Upper lobe of right lung (tissue), 1 donor: Measurements from ENCODE around the gene EVA1B. TPM values are rescaled to one million over a fixed set of nuclear protein-coding genes. Genes with fewer than 3 reads are reported as not detected.

Experiments used
- ATAC-seq: fragments of 200-7000 bp; cut with Tn5 transposase; one replicate; pipeline ENCODE4 v1.9.1; 2020; ENCODE audit warnings: mild to moderate bottlenecking, moderate library complexity
- DNase-seq: peaks from one replicate; pipeline ENCODE4 v3.0.0-alpha.2; 2020
- H3K27ac ChIP-seq: fragments of 200-600 bp; one replicate; pipeline ENCODE4 v1.8.0; 2022
- H3K27me3 ChIP-seq: fragments of 200-600 bp; one replicate; pipeline ENCODE4 v1.8.0; 2022; ENCODE audit warnings: mild to moderate bottlenecking
- H3K36me3 ChIP-seq: fragments of 200-600 bp; one replicate; pipeline ENCODE4 v1.8.0; 2022
- H3K4me1 ChIP-seq: fragments of 200-600 bp; one replicate; pipeline ENCODE4 v1.8.0; 2022
- H3K4me3 ChIP-seq: fragments of 200-600 bp; one replicate; pipeline ENCODE4 v1.8.0; 2022; ENCODE audit warnings: mild to moderate bottlenecking
- H3K9me3 ChIP-seq: fragments of 200-600 bp; one replicate; pipeline ENCODE4 v1.8.0; 2022
- intact Hi-C: fragments of 100-400 bp; cut with DNase I; formaldehyde crosslinking; loops from one replicate; pipeline ENCODE4 v1.11.0; 2022
- total RNA-seq: library from RNA; stranded (reverse); fragmentation: NEBNext Ultra II Directional; extraction: Animal tissue kit (Norgen Biotek cat#: 25700); gene quantifications from one replicate; pipeline ENCODE4 v1.2.1, GENCODE V29; 2021
- TF ChIP-seq, protein P1 (sequence below): fragments of 200-600 bp; IDR thresholded peaks from one replicate; pipeline ENCODE4 v1.8.0; 2022; ENCODE audit warnings: antibody characterized with exemption
- donor health status: DM: no; HTN: yes; CAD: no; lungs with severe emphysema.

EVA1B gene
- total RNA-seq, 1 donor from 2014 or later = 27.2 TPM

DNA sequence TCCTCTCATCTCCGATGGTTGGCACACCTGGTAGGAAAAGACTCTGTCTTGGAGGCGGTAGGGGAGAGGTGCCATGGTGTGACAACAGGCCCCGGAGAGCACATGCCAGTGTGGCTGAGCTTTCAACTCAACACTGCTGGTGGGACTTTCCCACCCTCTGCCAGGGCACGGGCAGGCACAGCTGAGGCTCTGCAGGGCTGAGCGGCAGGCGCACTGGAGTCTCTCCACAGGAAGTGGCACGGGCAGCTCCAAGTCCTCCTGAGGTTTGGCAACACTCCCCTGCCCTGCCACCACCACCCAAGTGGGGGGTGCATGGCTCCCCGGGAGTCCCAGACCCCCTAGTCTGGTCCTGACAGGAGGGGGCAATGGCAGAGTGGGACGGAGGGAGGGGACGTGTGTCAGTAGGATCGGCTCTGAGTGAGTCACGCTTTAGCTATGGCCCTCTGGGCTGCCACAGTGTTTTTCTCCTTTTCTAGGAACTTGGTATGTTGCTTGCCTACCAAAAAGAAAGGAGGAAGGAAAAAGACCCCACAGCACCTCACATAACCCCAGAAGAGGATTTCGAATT is 27.3 kb upstream of the EVA1B start:
- DNase-seq (peak; percentile 80), ATAC-seq (peak; percentile 74)
- TF ChIP-seq, protein P1, sequence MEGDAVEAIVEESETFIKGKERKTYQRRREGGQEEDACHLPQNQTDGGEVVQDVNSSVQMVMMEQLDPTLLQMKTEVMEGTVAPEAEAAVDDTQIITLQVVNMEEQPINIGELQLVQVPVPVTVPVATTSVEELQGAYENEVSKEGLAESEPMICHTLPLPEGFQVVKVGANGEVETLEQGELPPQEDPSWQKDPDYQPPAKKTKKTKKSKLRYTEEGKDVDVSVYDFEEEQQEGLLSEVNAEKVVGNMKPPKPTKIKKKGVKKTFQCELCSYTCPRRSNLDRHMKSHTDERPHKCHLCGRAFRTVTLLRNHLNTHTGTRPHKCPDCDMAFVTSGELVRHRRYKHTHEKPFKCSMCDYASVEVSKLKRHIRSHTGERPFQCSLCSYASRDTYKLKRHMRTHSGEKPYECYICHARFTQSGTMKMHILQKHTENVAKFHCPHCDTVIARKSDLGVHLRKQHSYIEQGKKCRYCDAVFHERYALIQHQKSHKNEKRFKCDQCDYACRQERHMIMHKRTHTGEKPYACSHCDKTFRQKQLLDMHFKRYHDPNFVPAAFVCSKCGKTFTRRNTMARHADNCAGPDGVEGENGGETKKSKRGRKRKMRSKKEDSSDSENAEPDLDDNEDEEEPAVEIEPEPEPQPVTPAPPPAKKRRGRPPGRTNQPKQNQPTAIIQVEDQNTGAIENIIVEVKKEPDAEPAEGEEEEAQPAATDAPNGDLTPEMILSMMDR = no peak
- H3K27me3 ChIP-seq = no peaks in the 10 kb centered on the region
- peak overlapping the region; percentile 56 for H3K27ac ChIP-seq
- peaks cover 60% of the 10 kb centered on the region for H3K36me3 ChIP-seq
- no peaks in the 10 kb centered on the region for H3K9me3 ChIP-seq
- peaks cover 41% of the 10 kb centered on the region for H3K4me1 ChIP-seq
- intact Hi-C loops = no loop called here
- H3K4me3 ChIP-seq = no peak overlapping the region

DNA sequence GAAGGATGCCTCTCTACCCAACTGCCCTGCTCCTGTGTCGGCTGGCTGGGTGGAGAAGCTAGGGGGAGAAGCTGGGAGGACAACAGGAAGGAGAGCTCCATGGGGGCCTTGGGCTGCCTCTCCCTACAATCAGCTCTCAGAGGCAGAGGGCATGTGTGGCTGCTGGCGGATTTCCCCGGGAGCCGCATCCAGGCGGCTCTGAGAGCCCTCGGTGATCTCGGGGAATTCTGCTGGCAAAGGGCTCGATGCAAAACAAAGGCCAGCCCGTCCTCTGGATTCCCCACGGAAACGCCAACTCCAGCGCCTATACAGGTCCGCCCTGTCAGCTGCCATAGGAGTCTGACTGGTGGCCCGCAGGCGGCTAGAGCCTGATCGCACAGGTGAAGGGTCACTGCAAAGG is 26.4 kb upstream of the EVA1B start:
- DNase-seq = no peak
- Histone ChIP-seq H3K4me1 (peaks cover 41% of the 10 kb centered on the region), H3K4me3 (no peak overlapping the region), H3K9me3 (no peaks in the 10 kb centered on the region), H3K27me3 (no peaks in the 10 kb centered on the region), H3K27ac (peak overlapping the region; percentile 56), H3K36me3 (peaks cover 60% of the 10 kb centered on the region)
- ATAC-seq = no peak
- TF ChIP-seq, protein P1 = no peak
- intact Hi-C loops = loop anchor here (10.0 kb wide), 1 partner anchor 75 kb away; no protein-coding TSS in a partner anchor

DNA sequence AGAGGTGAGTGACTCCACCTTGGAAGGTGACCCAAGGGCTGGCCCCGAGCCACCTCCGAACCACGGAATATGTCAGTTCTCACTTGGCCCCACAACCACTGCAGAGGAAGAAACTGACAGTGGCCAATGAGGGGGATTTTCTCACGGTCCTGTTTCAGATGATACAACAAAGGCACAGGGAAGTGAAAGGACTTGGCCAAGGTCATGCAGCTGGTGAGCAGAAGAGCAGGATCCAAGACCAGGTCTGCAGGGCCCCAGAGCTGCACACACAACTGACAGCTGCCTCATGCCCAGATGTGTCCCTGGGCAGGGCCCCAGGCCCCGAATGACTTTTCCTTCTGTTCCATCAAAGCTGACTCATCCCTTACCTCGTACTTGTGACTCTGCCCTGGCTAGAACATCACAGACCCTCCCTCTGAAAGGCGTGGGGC is 25.8 kb upstream of the EVA1B start:
- intact Hi-C loops = loop anchor here (10.0 kb wide), 1 partner anchor 76 kb away; no protein-coding TSS in a partner anchor
- DNase-seq (no peak), ATAC-seq (no peak)
- Histone ChIP-seq H3K9me3 (no peaks in the 10 kb centered on the region), H3K27me3 (no peaks in the 10 kb centered on the region), H3K4me3 (no peak overlapping the region), H3K36me3 (peaks cover 60% of the 10 kb centered on the region), H3K4me1 (peaks cover 41% of the 10 kb centered on the region), H3K27ac (peak overlapping the region; percentile 56)
- TF ChIP-seq, protein P1 = no peak

DNA sequence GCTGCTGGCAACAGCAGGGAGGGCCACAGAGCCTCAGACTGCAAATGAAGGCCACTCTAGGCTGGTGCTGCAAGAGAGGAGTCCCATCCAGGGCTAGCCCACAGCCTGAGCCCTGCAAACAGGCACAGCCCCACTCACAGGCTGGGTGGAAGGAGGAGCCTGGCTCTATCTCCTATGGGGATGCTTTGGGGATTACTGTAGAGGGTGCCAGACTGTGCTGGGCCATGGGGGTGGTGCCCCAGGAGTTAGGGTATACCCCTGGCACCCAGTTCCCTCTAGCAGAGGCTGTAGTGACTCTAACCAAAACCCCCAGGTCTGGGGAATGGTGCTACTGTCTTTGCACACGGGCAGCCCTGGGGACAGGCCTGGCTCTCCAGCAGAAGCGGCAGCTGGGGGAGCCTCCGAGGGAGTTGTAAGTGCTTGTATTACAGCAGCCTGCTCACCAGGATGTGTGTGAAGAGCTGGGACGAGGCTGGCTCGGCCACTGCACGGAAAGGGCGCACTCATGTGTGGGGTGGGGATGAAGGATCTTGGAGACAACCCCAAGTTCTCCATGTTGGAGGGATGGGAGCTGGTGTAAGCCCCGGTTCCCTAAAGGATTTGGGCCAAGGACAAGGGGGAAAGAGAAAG is 23.4 kb upstream of the EVA1B start:
- DNase-seq (no peak), ATAC-seq (no peak)
- no peak overlapping the region for H3K4me3 ChIP-seq
- no peaks in the 10 kb centered on the region for H3K27me3 ChIP-seq
- H3K4me1 ChIP-seq = peaks cover 30% of the 10 kb centered on the region
- TF ChIP-seq, protein P1 = no peak
- intact Hi-C loops = loop anchor here (10.0 kb wide), 1 partner anchor 78 kb away; no protein-coding TSS in a partner anchor
- peaks cover 65% of the 10 kb centered on the region for H3K36me3 ChIP-seq
- no peak overlapping the region for H3K27ac ChIP-seq
- H3K9me3 ChIP-seq = no peaks in the 10 kb centered on the region

DNA sequence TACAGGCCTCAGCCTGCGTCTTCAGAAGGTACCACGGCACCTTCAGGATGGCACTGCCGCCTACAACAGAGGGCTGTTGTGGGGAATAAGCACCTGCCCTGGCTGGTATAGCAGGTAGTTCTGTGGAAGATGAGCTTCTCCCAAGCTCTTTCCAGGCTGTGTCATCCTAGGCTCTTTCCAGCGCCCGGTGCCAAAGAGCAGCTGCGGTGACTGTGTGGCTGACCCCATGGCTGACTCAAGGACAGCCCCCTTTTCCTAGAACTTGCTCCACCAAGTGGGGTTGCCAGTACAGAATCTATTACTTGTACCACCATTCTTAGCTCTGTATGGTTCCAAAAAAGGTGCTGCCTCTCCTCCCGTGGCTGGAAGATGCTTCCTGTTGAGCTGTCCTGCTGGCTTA is 21.9 kb upstream of the EVA1B start:
- TF ChIP-seq, protein P1 = no peak
- intact Hi-C loops = loop anchor here (10.0 kb wide), 1 partner anchor 79 kb away; no protein-coding TSS in a partner anchor
- no peaks in the 10 kb centered on the region for H3K9me3 ChIP-seq
- peaks cover 73% of the 10 kb centered on the region for H3K36me3 ChIP-seq
- DNase-seq = no peak
- peaks cover 16% of the 10 kb centered on the region for H3K4me1 ChIP-seq
- H3K4me3 ChIP-seq = no peak overlapping the region
- no peak for ATAC-seq
- H3K27me3 ChIP-seq = no peaks in the 10 kb centered on the region
- no peak overlapping the region for H3K27ac ChIP-seq
